IPS DF 4.7 (cell line): ENCODE measurements around the gene STAM2.
"Not testable (repeated sequence)": the region's sequence is repeated elsewhere in the genome, so short reads cannot be mapped to it uniquely, and the experiment has no call there.

ENCODE experiments used
- DNase-seq: peaks from one replicate; pipeline ENCODE4 v3.0.0-alpha.2; 2013; ENCODE audit warnings: low spot score; ENCODE audit errors: extremely low read depth

STAM2 gene

DNA sequence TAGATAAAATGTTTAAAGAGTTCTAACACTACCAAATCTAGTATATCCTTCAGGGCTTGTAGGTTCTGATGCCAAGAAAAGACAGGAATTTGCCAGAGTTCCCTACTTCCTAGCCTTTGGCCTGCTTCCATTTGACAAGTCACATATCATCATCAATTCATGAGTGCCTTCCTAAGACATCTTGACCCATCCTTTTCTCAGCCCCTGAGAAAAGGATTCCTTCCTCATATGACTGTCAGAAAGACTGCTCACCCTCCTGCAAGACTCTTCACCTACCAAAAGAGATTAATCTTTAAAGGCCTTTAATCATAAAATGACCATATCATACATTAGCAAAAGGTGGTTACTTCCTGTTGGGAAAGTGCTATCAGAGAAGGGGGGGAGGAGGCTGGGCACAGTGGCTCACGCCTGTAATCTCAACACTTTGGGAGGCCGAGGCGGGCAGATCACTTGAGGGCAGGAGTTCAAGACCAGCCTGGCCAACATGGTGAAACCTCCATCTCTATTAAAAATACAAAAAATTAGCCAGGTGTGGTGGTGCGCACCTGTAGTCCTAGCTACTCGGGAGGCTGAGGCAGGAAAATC lies 3.3 kb downstream of the STAM2 start:
- DNase-seq: not testable (repeated sequence)

DNA sequence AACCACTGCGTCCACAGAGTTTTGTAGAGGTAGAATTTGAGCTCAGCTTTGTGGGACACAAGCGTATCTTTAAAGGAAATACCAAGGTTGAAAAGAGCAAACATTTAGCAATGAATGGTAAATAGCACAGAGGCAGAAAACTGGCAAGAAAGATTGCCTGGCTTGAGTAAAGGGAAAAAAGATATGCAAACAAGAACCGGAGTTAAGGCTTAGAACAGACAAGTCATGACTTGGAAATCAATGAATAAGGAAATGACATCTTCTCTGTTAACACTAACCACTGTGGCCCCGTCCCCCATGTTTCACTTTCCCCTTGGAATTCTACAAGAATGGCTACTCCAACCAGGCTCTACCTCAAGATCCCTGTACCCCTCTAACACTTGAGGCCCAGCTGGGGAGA lies 3.8 kb downstream of the STAM2 start:
- no peak for DNase-seq

DNA sequence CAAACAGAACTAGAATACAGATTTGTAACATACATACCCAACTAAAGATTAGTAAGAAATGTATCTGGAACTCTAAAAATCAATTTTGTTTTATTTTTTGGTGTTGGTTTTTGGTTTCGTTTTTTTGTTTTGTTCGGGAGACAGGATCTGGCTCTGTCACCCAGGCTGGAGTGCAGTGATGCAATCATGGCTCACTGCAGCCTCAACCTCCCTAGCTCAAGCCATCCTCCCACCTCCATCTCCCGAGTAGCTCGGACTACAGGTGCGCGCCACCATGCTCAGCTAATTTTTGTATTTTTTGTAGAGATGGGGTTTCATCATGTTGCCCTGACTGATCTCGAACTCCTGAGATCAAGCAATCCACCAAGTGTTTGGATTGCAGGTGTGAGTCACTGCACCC lies 6.4 kb downstream of the STAM2 start:
- DNase-seq: not testable (repeated sequence)

DNA sequence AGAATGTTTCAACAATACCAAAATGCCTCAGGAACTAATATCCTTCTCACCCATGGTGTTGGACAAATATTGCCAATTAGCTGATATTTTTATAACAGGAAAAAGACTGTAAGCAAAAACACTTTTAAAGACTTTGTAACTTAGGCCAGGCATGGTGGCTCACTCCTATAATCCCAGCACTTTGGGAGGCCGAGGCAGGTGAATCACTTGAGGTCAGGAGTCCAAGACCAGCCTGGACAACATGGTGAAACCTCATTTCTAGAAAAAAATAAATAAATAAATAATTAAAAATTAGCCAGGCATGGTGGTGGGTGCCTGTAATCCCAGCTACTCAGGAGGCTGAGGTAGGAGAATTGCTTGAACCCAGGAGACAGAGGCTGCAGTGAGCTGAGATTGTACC lies 8.1 kb downstream of the STAM2 start:
- not testable (repeated sequence) for DNase-seq

DNA sequence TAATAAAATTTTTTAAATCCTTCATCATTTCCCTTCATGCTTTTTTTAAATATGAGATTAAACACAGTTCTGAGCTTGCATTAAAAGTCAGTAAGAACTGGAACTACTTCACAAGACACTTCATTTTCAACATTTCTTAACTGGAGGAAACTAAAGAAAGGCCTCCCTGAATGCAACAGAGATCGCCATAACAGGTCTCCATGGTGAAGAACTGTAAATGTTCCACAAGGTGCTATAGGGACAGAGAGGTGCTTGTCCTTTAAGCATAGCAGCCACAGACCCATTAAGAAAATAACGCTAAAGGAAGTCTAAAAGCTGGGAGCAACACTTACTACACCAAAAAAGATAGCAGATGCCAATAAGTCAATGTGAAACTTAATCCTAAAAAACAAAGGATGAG lies 8.5 kb downstream of the STAM2 start:
- no peak for DNase-seq

DNA sequence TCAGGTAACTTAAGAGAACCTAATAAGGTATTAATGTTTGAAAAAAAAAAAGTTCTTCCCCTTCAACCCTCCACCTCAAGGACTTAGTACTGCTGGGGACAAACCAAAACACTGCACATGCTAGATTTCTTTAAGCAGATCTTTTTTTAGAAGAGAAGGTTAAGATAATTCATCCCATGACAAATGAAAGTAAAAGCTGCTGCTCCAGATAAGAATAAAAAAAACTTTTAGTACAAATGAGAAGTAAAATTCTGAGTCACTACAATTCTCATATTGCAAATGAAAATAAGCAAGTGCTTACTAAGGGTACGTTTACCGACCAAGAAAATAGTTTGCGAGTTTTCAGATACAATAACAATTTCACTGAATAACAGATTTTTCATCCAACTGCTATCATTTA lies 8.9 kb downstream of the STAM2 start:
- no peak for DNase-seq

DNA sequence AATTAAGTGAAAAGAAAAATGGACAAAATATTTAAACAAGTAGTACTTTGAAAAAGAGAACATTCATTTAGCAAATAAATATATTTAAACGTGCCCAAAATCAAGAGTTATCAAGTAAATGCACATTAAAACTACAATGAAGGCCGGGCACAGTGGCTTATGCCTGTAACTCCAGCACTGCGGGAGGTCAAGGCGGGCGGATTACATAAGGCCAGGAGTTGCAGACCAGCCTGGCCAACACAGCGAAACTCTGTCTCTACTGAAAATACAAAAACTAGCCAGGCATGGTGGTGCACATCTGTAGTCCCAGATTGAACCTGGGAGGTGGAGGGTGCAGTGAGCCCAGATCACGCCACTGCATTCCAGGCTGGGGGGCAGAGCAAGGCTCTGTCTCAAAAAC lies 9.8 kb downstream of the STAM2 start:
- no peak for DNase-seq

DNA sequence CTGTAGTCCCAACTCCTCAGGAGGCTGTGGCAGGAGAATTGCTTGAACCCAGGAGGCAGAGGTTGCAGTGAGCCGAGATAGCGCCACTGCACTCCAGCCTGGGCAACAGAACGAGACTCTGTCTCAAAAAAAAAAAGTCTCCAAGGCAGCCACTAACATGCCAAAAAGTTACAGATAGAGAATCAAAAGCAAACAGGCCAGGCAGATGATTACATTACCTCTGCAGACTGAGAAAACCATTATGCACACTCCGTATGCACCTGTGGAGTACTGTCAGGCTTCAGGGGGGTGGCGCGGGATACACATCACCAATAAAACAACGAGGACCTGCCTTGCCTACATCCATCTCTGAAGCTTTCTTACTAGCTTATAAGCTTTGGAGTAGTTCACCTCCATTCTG lies 10.3 kb downstream of the STAM2 start:
- no peak for DNase-seq

DNA sequence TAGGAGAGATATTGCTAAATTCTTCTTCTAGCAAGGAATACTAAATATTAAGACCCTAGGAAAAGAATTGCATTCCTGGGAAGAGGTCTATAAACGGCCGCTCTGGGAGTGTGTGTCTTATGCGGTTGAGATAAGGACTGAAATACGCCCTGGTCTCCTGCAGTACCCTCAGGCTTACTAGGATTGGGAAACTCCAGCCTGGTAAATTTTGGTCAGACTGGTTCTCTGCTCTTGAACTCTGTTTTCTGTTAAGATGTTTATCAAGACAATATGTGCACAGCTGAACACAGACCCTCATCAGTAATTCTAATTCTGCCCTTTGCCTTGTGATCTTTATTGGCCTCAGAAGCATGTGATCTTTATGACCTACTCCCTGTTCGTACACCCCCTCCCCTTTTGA lies 11.9 kb downstream of the STAM2 start:
- DNase-seq: not testable (repeated sequence)

DNA sequence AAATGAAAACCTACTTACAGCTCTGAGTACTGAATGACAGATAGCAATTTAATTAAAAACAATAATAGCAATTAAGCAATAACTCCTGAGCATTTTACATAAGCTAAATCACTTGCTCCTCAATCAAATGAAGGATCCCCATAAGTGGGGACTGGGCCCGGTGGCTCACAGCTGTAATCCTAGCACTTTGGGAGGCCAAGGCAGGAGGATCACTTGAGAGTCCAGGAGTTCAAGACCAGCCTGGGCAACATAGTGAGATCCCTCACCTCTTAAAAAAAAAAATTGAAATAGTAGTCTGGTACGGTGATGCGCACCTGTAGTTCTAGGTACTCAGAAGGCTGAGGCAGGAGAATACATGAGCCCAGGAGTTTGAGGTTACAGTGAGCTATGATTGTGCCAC lies 13.4 kb downstream of the STAM2 start:
- no peak for DNase-seq

DNA sequence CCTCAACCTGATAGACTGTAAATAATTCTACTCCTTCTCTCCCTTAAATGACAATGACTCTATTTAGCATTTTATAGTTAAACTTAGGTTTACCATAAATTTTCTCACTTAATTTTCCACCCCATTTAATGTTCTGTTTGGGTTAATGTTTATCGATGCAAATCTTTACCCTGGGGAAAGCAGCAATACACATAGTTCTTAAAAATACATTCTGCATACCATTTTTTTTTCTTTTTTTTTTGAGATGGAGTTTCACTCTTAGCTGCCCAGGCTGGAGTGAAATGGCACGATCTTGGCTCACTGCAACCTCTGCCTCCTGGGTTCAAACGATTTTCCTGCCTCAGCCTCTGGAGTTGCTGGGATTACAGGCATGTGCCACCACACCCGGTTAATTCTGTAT lies 14.0 kb downstream of the STAM2 start:
- DNase-seq: no peak

DNA sequence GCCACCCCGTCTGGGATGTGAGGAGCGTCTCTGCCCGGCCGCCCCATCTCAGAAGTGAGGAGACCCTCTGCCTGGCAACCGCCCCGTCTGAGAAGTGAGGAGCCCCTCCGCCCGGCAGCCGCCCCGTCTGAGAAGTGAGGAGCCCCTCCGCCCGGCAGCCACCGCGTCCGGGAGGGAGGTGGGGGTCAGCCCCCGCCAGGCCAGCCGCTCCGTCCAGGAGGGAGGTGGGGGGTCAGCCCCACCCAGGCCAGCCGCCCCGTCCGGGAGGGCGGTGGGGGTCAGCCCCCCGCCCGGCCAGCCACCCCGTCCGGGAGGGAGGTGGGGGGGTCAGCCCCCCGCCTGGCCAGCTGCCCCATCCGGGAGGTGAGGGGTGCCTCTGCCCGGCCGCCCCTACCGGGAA lies 15.2 kb downstream of the STAM2 start:
- not testable (repeated sequence) for DNase-seq

DNA sequence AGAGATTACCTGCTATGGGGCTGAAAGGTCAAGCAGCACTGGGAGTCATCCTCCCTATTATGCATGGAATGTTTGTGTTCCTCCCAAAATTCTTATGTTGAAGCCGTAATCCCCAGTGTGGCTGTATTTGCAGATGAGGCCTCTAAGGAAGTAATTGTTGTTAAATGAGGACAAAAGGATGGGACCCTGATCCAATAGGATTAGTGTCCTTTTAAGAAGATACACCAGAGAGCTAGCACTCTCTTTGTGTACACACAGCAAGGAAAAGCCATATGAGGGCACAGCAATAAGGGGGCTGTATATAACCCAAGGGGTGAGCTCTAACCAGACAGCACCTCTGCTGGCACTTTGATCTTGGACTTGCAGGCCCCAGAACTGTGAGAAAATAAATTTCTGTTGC lies 18.3 kb downstream of the STAM2 start:
- DNase-seq: no peak

DNA sequence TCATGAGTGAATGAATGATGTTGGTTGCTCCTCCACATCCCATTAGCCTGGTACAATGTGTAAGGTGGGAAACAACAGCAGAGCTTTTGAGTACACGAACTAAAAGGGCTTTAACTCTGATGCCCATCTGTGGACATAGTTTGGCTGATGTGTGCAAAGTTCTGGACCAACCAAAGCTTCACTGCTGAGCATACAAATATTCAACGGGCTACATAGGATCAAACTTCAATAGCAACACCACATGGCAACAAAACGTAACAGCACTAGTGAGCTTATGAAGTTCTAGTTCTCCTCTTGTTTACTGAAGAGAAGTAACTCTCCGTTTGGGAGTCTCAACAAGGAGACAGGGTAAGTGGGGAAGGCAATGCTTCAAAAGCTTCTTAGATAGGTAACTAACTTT lies 20.4 kb downstream of the STAM2 start:
- no peak for DNase-seq

DNA sequence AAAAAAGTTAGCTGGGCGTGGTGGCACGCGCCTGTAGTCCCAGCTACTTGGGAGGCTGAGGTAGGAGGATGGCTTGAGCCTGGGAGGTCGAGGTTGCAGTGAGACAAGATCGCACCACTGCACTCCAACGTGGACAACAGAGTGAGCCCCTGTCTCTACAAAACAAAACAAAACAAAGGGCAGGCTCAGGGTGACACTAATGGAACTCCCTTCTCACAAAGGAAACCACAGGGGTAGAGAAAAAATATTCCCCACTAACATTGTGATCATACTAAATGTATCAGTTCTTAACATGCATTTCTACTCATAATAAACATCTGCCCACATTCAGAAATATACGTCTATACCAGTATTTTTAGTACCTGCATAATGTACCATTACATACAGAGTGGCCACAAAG lies 21.1 kb downstream of the STAM2 start:
- no peak for DNase-seq

DNA sequence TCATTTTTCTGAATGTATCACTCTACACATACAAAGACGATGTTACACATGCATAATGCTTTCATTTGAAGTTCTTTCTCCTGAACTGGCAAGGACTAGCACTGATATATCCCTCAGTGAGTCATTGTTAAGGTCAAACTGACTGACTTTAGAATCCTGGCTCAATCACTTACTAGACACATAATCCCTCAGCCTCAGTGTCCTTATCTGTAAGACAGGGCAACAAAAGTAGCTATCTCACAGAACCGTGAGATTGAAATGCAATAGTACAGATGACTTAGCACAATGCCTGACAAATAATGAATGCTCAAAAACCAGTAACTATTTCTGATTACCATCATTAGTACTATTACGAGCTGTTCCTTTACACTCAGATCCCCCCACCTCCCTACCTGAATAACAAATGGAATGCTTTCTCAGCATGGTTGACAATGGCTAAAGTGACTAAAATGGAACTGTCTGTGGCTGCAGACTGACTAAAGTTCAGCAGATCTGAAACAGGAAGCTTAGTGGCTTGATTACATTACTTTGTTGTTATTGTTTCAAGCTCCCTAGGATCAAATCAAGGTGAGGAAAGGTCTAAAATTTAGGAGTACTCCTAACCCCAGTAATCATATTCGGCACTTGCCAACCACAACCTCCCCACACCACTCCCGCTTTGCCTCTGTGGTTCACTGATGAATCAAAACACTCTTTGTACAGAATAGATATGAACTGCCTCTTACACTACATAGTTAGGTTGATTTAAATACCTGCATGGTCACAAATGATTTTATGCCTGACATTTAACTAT lies 40.9 kb downstream of the STAM2 start:
- DNase-seq: no peak

DNA sequence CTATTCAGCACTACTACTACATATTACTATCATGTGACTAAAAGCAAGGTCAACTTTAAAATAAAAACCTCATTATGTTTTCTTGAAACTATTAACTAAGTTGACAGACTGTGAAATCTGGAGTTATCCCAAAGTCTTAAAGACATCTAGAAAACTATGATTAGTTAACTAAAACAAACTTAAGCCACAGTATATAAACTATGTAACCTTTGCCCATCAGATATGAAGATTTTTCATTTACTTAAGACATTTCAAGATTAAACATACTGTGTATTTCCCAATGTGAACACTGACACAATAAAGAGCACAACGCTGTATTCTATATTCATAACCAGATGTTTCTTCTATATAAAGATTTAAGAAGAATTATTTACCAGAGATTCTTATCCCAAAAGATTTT lies 43.3 kb downstream of the STAM2 start:
- no peak for DNase-seq

DNA sequence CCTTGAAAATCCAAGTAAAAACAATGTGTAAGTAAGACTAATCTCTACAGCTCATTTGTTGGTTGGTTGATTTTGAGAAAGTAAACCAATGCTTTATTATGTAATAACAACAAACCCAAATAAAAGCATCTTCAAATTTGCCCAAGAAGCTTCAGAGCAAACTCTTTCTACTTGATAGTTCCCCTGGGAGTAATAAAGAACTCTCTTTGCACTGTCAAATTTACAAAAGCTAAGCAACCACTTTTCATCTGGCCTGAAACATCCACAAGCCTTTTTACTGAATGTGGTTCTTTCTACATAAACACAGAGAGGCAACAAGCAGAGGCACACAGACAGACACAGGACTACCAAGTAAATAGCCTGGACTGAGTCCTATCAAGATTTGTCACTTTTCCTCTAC lies 47.9 kb downstream of the STAM2 start:
- DNase-seq: no peak

DNA sequence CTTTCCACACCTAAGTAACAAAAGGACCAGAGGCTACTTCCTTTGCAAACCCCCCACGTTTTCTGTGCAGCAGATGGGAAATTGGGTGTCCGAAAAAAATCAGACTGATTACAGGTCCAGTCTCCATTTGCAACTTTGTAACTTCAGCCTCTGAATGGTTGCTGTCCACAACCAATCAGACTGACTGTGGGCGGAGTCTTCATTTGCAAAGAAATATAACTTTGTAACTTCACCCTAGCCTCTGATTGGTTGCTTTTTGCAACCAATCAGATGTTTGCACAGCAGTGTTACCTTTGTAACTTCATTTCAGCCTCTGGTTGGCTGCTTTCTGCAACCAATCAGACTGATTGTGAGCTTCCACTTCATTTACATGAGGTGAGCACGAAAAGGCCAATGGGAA lies 48.9 kb downstream of the STAM2 start:
- DNase-seq: no peak

DNA sequence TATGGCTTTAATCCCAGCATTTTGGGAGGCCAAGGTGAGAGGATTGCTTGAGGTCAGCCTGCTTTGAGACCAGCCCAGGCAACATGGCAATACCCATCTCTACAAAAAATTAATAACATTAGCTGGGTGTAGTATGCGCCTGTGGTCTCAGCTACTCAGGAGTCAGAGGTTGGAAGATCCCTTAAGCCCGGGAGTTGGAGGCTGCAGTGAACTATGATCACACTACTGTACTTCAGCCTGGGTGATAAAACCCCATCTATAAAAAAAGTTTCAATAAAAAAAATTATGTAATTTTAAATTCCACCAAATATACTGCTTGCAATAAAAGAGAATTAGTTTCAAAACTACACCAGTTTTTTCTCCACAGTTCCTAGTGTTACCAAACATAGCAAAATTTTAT lies 53.4 kb downstream of the STAM2 start:
- no peak for DNase-seq

DNA sequence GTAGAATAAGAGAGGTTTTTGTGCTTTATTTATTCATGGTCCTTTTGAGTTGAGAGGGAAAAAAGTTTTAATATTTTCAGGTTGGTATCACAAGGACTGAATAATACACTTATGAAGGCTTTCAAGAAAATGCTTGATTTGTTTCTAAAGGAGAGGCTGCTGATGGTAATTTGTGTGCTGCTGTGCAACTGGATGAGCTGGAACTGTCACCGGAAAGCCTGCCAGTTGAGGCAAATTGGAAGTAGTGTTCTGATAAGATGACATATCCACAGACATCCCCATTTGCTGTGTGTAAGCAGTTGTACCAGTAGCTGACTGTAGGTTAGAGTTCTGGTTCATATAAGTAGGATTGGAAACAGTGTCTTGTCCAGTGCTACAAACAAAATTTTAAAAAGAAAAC lies 55.1 kb downstream of the STAM2 start:
- DNase-seq: no peak

DNA sequence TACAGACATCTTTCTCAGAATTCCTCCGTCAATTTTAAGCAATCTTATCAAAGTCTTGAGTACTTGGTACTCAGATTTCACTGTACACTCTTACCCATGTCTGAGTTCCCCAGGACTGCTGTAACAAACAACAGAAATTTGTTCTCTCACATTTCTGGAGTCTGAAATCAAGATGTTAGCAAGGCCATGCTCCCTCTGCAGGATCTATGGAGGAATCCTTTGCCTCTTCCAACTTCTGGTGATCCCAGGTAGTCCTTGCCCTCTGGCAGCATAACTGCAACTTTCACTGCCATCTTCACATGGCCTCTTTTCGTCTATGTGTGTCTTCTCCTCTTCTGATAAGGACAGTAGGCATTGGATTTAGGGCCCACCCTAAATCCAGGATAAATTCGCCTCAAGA lies 59.6 kb downstream of the STAM2 start:
- DNase-seq: no peak

DNA sequence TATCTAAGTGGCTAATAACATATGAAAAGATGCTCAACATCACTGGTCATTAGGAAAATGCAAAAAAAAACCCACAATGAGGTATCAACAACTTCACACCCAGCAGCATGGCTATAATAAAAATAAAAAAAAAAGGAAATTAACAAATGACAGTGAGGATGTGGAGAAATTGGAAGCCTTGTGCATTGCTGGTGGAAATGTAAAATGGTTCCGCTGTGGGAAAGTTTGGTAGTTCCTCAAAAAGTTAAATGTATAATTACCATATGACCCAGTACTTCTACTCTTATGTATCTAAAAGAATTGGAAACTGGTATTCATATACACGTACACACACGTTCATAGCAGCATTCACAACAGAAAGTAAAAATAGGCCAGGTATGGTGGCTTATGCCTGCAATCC lies 61.2 kb downstream of the STAM2 start:
- DNase-seq: no peak
